GM18520 (cell line): ENCODE data around the gene PLEKHM1.
"Not testable (repeated sequence)": the region's sequence is repeated elsewhere in the genome, so short reads cannot be mapped to it uniquely, and the experiment has no call there.

Experiments
- ATAC-seq: cut with Tn5 transposase; IDR thresholded peaks from one replicate; pipeline ENCODE4 v1.9.1; 2021; ENCODE audit not compliant: unreplicated experiment

Gene PLEKHM1

GRCh38 chr17:45490615-45491433, at the start of gene PLEKHM1:
PLEKHM1 (minus strand) TSS chr17:45490721; CDS start chr17:45482484, 8,237 bp downstream.
- peak; percentile 91 for ATAC-seq

- ATAC-seq = not testable (repeated sequence)
These were observed 47.6 kb upstream of the PLEKHM1 start for GRCh38 chr17:45538168-45538567.

- not testable (repeated sequence) for ATAC-seq
These were observed 15.6 kb upstream of the PLEKHM1 start for GRCh38 chr17:45506072-45506471.

- not testable (repeated sequence) for ATAC-seq
These were observed 14.7 kb upstream of the PLEKHM1 start for GRCh38 chr17:45505183-45505582.

- ATAC-seq = not testable (repeated sequence)
These were observed 10.7 kb upstream of the PLEKHM1 start for GRCh38 chr17:45501092-45501707.

- ATAC-seq = not testable (repeated sequence)
These were observed 10.0 kb upstream of the PLEKHM1 start for GRCh38 chr17:45500478-45500877.

GRCh38 chr17:45499208-45499607, 8.7 kb upstream of the PLEKHM1 start:
- not testable (repeated sequence) for ATAC-seq

GRCh38 chr17:45498377-45498776, 7.9 kb upstream of the PLEKHM1 start:
- not testable (repeated sequence) for ATAC-seq

GRCh38 chr17:45497449-45497848, 6.9 kb upstream of the PLEKHM1 start:
- ATAC-seq = not testable (repeated sequence)

GRCh38 chr17:45496507-45496906, 6.0 kb upstream of the PLEKHM1 start:
- ATAC-seq = not testable (repeated sequence)

- not testable (repeated sequence) for ATAC-seq
These were observed 4.0 kb upstream of the PLEKHM1 start for GRCh38 chr17:45494556-45494955.

GRCh38 chr17:45492156-45492555, 1.6 kb upstream of the PLEKHM1 start:
- ATAC-seq = not testable (repeated sequence)

GRCh38 chr17:45490198-45490597, 323 bp downstream of the PLEKHM1 start:
- ATAC-seq = not testable (repeated sequence)

GRCh38 chr17:45487704-45488103, 2.8 kb downstream of the PLEKHM1 start:
- not testable (repeated sequence) for ATAC-seq

- ATAC-seq = not testable (repeated sequence)
These were observed 6.8 kb downstream of the PLEKHM1 start for GRCh38 chr17:45483591-45484216.

- not testable (repeated sequence) for ATAC-seq
These were observed 7.3 kb downstream of the PLEKHM1 start for GRCh38 chr17:45483177-45483576.

- ATAC-seq = not testable (repeated sequence)
These were observed 8.2 kb downstream of the PLEKHM1 start for GRCh38 chr17:45482317-45482716.

GRCh38 chr17:45475436-45475835, 15.1 kb downstream of the PLEKHM1 start:
- not testable (repeated sequence) for ATAC-seq

GRCh38 chr17:45472249-45472648, 18.3 kb downstream of the PLEKHM1 start:
- not testable (repeated sequence) for ATAC-seq

GRCh38 chr17:45469204-45469563, 21.3 kb downstream of the PLEKHM1 start:
- not testable (repeated sequence) for ATAC-seq
